HS-5 (cell line): ENCODE data around the gene VGLL4.
A peak's percentile ranks its signal among the peaks of the same experiment; 100 is the strongest.
"Not testable (repeated sequence)": the region's sequence is repeated elsewhere in the genome, so short reads cannot be mapped to it uniquely, and the experiment has no call there.

ENCODE experiments used
- DNase-seq: peaks from one replicate; pipeline ENCODE4 v3.0.0-alpha.2; 2012; ENCODE audit warnings: low read depth

Gene VGLL4

GRCh38 chr3:11530153-11530721 lies 113.5 kb downstream of the VGLL4 start:
- DNase-seq: peak; percentile 70

GRCh38 chr3:11529281-11529680 lies 114.4 kb downstream of the VGLL4 start:
- DNase-seq: no peak

- DNase-seq: not testable (repeated sequence)
Measured at GRCh38 chr3:11526121-11526520, 117.6 kb downstream of the VGLL4 start.

GRCh38 chr3:11523572-11524101 lies 120.1 kb downstream of the VGLL4 start:
- DNase-seq: no peak

DNA sequence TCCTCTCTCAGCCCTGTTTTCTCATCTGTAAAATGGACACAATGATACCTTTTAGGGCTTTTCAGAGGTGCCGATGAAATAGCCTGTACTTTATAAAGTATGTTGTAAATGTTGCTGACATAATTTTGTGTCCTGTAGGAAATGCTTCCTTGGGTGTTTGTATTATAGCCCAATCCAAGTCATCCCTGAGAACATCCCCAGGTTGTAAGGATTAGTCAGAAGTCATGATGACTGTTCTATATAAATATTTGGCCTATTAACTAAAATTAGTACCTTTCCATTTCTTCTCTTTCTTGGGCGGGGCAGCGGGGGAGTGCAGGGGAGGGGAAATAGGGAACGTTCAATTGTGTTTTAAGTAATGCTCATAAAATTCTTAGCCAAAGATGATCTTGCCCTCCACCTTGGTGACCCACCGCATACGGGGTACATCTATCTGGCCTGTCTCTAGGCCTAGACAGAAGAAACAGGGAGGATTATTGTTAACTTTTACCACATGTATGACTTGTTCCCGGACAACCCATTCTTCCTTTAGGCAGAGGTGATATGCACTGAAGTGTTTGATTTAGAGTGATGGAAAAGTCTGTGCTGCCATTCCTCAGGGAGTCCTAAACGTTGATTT lies 120.7 kb downstream of the VGLL4 start:
- no peak for DNase-seq

DNA sequence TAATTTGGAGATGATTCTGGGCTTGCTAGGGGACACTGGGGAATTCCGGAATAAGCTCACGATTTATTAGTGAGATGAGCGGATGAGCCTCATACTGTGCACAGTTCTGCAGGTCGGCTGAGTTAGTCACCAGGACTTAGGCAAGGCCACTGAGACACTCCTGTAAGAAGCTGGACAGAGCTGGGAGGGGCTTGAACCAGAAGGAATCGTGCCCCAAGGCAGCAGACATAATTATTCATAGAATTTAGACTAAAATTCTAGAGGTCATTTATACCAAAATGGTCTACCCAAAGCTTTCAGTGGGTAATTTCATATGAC lies 121.4 kb downstream of the VGLL4 start:
- no peak for DNase-seq

GRCh38 chr3:11521167-11521566 lies 122.5 kb downstream of the VGLL4 start:
- no peak for DNase-seq

DNA sequence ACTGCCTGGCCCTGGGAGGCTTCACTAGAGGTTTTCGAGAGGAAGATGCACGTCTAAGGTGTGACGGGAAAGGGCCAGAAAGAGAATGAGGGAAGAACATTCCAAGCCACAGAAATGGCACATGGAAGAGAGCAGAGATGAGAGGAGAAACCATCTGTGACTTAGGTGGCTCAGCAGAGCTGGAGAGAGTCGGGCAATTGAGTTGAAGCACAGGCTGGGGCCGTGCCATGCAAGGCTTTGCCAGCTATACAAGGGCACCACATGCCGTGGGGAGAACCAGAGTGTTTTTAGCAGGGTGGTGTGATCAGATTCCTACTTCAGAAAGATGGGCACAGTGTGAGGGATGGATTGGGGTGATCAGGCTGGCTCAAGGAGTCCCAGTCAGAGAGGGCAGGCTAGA lies 126.1 kb downstream of the VGLL4 start:
- no peak for DNase-seq

GRCh38 chr3:11514191-11514821 lies 129.4 kb downstream of the VGLL4 start:
- peak; percentile 72 for DNase-seq

- no peak for DNase-seq
Measured at GRCh38 chr3:11513817-11514135, 129.9 kb downstream of the VGLL4 start.

DNA sequence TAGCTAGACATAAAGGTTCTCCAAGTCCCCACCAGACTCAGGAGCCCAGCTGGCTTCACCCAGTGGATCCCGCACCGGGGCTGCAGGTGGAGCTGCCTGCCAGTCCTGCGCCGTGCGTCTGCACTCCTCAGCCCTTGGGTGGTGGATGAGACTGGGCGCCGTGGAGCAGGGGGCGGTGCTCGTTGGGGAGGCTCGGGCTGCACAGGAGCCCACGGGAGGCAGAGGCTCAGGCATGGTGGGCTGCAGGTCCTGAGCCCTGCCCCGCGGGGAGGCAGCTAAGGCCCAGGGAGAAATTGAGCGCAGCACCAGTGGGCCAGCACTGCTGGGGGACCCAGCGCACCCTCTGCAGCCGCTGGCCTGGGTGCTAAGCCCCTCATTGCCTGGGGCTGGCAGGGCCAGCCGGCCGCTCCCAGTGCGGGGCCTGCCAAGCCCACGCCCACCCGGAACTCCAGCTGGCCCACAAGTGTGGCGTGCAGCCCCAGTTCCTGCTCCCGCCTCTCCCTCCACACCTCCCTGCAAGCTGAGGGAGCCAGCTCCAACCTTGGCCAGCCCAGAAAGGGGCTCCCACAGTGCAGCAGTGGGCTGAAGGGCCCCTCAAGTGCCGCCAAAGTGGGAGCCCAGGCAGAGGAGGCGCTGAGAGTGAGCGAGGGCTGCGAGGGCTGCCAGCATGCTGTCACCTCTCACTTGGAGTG lies 130.4 kb downstream of the VGLL4 start:
- DNase-seq: not testable (repeated sequence)

GRCh38 chr3:11511606-11512005 lies 132.1 kb downstream of the VGLL4 start:
- not testable (repeated sequence) for DNase-seq

GRCh38 chr3:11510356-11510755 lies 133.4 kb downstream of the VGLL4 start:
- DNase-seq: no peak

DNA sequence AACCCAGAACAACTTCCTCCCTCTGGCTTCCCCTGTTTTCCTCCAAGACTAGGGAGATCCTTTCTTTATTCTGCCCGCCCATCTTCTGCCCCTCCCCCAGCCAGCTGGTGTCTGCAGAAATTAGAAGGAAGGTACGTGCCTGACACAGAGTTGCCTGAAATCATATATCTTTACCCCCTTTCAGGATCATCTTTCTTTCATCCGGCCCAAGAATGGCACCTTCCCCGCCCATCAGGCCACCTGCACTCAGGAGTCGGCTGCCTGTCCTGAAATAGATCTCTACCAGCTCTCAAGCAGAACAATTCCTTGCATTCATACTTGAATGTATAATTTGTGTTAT lies 133.7 kb downstream of the VGLL4 start:
- no peak for DNase-seq

DNA sequence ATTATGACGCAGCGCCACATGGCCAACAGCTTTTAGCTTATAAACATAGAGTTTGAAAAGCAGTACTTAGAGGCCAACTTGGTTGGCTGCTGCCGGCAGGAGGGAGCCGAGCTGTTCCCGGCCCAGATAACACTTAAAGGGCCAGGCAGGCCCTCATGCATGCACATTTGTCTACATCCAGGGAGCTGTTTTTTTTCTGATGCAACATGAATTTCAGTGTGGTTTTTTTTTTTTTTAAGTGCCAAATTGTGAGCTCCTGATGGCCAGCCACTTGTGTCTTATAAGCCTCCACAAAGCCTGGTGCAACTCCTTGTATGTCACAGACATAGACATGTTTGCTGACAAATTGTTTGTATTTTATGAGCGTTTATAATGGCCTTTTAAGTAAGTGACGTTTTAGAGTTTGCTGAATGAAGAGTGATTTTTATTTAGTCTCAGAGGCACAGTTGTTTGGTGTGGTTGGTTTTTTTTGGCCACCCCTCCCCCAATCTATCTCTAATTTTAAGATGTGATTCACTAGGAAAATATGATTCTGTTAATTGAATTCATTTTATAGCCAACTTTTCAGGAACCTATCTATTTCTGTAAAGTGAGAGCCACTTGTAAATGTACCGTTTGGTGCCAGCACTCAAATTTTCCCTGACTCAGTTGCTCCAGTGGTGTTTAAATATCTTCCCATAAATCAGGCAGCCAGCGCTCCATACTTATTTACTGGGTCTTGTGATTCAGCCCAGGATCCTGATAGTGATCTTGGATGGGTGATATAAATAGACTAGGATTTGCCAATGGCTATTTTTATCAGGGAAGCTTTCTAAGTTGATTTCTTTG lies 134.3 kb downstream of the VGLL4 start:
- DNase-seq: peak; percentile 29

DNA sequence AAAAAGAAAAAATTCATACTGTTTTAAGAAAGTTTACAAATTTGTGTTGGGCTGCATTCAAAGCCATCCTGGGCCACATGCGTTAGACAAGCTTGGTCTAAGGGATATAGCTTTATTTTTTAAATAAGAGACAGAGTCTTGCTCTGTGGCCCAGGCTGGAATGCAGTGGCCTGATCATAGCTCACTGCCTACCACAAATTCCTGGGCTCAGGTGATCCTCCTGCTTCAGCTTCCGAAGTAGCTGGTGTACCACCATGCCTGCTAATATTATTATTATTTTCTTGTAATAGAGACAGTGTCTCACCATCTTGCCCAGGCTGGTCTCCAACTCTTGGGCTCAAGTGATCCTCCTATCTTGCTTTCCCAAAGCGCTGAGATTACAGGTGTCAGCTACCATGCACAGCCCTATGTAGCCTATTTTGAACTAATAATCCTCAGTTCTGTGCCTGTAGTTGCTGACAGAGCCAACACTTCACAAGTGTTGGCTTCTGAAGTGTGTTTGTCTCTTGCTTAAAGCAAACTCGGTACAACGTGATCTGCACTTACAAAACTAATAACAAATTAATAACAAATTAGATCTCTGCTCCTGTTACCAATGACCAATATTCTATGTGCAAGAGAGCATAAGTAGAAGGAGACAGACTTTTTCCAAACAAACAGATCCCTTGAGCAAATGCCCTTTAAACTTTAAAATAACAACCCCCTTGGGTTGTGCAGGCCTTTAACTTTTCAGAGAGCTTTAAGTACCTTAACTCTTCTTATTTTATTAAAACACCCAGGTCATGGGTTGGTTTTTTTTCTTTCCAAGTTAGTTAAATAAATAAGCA lies 135.2 kb downstream of the VGLL4 start:
- DNase-seq: no peak

GRCh38 chr3:11507719-11508118 lies 136.0 kb downstream of the VGLL4 start:
- DNase-seq: no peak
